Ecto neural progenitor cell (in vitro differentiated cells): ENCODE results near the gene SLC27A6.
"Not testable (repeated sequence)": the region's sequence is repeated elsewhere in the genome, so short reads cannot be mapped to it uniquely, and the experiment has no call there.

Experiments used
- DNase-seq: peaks from one replicate; pipeline ENCODE4 v3.0.0-alpha.2; 2018; ENCODE audit warnings: low spot score

The SLC27A6 gene

DNA sequence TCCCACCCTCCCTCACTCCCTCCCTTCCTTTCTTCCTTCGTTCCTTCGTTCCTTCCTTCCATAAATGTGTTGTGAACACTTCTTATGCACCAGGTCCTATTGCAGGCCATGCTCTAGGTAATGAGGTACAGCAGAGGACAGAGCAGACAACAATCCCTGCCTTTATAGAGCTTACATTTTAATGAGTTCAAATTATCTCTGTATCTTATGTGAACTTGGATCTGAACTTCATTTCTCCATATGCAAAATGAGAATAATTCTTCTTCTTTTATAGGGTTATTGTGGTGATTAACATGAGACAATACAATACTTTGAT is 37.2 kb downstream of the SLC27A6 start:
- DNase-seq, result no peak

- no peak for DNase-seq
Observed at GRCh38 chr5:129003232-129003631, 37.9 kb downstream of the SLC27A6 start.

GRCh38 chr5:129014185-129014584 is 48.9 kb downstream of the SLC27A6 start:
- no peak for DNase-seq

DNA sequence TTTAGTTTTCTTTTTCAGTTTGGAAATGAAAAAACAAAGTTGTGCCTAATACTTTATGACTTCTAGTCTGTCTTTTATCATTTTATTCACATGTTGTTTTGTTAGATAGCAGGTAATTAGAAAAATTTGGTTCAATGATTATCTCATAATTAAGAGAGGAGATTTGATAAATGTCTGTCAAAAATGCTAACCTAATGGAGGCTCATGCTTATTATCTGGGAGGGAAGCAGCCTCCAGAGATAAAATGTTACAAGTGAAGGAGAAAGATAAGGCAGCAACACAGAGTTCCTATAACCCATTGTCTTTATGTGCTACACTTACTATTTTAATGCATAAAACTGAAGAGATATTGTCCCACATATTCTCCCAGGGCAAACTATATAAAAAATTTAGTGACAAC is 53.5 kb downstream of the SLC27A6 start:
- DNase-seq, result no peak

- no peak for DNase-seq
Observed at GRCh38 chr5:129019401-129019908, 54.2 kb downstream of the SLC27A6 start.

GRCh38 chr5:129020683-129021082 is 55.4 kb downstream of the SLC27A6 start:
- DNase-seq, result no peak

- DNase-seq, result no peak
Observed at GRCh38 chr5:129021744-129022143, 56.5 kb downstream of the SLC27A6 start.

GRCh38 chr5:129022599-129022998 is 57.3 kb downstream of the SLC27A6 start:
- no peak for DNase-seq

DNA sequence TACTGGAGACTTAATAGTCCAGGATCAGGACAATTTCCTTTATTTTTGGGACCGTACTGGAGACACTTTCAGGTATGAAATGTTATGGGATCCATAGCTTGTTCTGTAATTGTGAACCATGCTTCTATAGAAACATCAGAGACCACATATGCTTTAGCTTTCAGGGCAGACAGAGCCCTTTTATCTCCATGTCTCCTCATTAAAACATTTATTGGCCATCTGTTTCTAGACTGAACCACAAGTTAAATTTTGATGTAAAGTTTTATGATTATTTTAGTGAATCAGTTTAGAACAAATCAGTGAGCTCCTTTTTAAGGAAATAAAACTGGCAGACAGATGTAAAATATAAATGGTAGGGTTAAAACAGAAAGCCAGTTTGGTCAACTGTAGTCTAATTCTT is 62.0 kb downstream of the SLC27A6 start:
- no peak for DNase-seq

GRCh38 chr5:129031886-129032683 is 66.8 kb downstream of the SLC27A6 start:
- no peak for DNase-seq

- DNase-seq, result not testable (repeated sequence)
Observed at GRCh38 chr5:129036257-129036656, 71.0 kb downstream of the SLC27A6 start.

DNA sequence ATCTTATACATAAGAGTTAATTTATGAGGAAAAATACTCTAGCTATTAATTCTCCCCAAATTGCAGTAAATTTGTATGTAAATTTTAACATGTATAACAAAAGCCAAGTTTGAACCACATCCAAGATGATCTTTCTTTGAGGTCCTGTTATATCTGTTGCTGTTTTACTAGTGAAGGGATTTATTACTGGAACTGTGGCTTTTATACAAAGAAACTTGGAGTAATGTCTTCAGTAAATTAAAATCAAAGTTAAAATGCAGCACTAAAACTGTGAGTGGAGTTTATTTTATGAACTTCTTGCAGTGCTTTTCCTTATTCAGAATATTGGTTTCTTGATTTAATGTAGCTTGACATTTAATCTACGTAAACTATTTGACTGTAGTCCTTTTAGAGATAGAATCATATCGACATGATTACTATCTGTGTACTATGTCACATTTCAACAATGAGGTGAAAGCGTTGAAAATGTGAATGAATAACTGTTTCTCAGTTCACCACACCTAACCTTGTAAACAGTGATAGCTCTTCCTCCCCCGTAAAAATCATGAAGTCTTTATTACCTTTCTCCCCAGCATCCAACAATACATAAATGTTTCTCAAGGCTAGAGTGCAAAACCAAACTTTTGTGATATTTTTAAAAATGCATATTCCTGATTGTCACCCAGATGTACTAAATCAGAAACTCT is 76.1 kb downstream of the SLC27A6 start:
- no peak for DNase-seq

DNA sequence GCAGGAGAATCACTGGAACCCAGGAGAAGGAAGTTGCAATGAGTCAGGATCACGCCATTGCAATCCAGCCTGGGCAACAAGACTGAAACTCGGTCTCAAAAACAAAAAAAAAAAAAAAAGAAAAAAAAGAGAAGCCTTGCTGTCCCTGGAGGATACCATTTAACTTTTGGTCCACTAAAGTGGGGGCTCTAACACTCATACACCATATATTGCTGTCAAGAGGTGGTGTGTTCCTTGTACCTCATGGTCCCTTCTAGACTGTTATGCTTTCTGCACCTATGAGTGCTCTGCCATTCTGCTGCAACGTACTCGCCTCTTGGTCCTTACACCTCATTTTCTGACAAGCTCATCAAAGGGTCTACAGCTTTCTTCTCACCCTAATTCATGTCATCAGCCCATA is 77.0 kb downstream of the SLC27A6 start:
- no peak for DNase-seq

DNA sequence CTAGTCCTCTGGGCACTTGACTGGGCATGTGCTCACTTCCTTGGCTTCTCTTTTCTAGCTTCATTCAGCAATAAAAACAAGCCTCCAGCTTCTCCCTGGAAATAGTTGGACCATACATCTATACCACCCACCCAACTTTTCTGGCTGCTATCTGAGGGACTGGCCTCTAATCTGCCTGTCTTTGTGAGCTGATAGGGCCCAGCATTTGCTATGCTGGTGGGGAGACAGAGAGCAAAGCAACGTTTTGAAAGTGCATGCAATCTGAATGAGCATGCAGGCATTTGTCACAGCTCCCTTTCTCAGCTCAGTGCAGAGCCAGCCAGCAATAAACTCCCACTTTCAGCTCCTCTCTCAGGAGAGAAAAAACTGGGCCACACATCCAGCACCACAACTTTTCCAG is 78.6 kb downstream of the SLC27A6 start:
- DNase-seq, result no peak

DNA sequence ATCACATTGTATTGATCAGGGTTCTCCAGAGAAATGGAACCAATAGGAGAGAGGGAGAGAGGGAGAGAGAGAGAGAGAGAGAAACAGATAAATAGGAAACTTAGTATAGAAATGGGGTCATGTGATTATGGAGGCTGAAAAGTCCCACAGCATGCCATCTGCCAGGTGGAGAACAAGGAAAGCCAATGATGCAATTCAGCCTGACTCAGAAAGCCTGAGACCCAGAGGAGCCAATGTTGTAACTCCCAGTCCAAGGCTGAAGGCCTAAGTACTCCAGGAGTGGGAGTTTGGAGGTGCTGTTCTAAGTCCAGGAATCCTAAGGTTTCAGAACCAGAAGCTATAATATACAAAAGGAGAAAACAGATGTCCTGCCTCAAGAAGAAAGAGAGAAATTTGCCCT is 80.9 kb downstream of the SLC27A6 start:
- DNase-seq, result no peak

GRCh38 chr5:129048509-129048908 is 83.2 kb downstream of the SLC27A6 start:
- no peak for DNase-seq

- DNase-seq, result no peak
Observed at GRCh38 chr5:129049126-129049799, 84.0 kb downstream of the SLC27A6 start.

DNA sequence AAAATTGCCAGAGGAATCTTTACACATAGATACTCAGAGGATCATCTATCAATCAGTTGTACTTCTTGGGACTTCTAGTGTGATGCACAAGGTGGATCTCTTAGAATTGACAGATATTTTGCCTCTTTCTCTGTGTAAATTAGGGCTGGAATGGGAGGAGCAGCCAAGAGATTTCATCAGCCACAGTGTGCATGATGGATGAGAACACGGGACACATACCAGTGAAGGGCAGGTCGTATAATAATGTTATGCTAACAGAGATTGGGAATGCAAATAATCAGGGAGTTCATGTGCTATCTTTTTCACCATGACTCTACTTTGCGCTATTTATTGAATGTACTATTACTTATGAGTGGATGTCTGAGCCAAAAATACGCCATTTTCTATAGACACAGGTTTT is 86.0 kb downstream of the SLC27A6 start:
- DNase-seq, result no peak

DNA sequence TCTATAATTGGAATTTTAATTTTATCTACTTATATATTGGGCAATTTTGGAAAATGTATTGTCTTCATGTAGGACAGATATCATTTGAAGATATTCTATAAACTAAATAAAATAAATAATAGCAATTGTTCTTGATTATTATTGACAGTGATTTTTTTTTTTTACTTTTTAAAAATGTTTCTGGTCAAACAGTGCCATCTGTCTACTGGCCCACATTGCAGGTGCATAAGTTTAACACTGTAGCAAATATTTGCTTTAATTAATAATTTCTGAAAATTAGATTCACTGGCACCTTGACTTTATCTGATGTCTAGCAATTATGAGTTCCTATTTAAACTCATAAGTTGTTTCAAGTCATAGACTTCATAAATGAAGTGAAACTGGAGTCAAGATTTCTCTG is 88.2 kb downstream of the SLC27A6 start:
- DNase-seq, result no peak

DNA sequence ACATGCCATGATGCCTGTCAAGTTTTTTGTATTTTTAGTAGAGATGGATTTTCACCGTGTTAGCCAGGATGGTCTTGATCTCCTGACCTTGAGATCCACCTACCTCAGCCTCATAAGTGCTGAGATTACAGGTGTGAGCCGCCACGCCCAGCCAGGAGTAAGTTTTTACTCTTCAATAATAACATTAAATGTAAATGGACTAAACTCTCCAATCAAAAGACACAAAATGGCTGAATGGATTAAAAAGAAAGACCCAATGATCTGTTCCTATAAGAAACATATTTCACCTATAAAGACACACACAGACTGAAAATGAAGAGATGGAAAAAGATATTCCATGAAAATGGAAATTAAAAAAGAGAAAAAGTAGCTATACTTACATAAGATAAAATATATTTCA is 92.0 kb downstream of the SLC27A6 start:
- DNase-seq, result no peak

DNA sequence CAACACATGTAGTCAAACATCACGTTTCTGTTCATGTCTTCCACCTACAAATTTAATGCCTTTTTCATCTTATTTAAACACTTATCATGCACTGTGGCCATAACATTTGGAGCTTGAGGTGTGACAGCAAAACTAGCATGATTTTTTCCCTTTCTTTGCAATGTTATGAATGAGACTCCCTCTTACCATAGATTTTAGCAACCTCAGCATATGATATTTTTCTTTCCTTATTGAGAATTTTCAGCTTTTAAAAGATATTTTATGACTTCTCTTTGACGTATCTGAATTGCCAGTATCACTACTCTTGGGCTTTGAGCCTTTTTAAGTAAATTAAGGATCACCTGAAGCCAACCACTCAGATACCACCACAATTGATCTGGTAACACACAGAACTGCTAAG is 96.6 kb downstream of the SLC27A6 start:
- DNase-seq, result no peak

- no peak for DNase-seq
Observed at GRCh38 chr5:129063483-129064113, 98.3 kb downstream of the SLC27A6 start.

GRCh38 chr5:129065721-129066120 is 100.4 kb downstream of the SLC27A6 start:
- DNase-seq, result no peak
